ENCODE measurements around the gene EEF2. TPM values are rescaled to one million over a fixed set of nuclear protein-coding genes. Genes with fewer than 3 reads are reported as not detected.
A peak's percentile ranks its signal among the peaks of the same experiment; 100 is the strongest.

Gene EEF2
- total RNA-seq, 1 donor from 2014 or later: 2,663 TPM

GRCh38 chr19:3983936-3984583 lies 1.2 kb downstream of the EEF2 start:
- peak overlapping the region; percentile 99 for H3K4me3 Mint-ChIP-seq
- peaks cover 37% of the 10 kb centered on the region for H3K27me3 Mint-ChIP-seq (ENCODE audit: low read depth)
- peaks cover 29% of the 10 kb centered on the region for H3K36me3 Mint-ChIP-seq (ENCODE audit: low read depth)
- peaks cover 46% of the 10 kb centered on the region for H3K4me1 Mint-ChIP-seq
- H3K27ac Mint-ChIP-seq (ENCODE audit: unreplicated experiment): peak overlapping the region; percentile 99
- no peaks in the 10 kb centered on the region for H3K9me3 Mint-ChIP-seq
- DNase-seq (ENCODE audit: low read depth, low spot score): no peak
- no peak for TF ChIP-seq CTCF (conservative IDR thresholded peaks at IDR 0.05)

DNA sequence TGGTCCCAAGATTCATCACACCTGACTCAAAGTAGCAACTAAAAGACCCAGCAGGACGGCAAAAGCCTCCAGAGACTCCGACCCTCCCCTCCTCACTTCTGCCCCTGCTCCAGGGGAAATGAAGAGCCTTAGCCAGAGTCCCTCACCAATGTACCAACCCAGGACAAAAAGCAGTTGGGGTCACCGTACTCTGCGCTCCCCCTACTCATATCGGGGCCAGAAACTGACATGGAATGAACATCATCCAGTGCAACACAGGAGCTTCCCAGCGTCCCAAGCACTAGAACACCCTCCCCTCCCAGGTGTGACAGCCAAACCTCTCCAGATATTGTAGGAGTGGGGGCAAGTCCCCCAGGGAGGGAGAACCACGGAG lies 1.7 kb downstream of the EEF2 start:
- Mint-ChIP-seq H3K36me3 (ENCODE audit: low read depth) (peaks cover 31% of the 10 kb centered on the region), H3K27me3 (ENCODE audit: low read depth) (peaks cover 37% of the 10 kb centered on the region), H3K4me3 (peak overlapping the region; percentile 99), H3K9me3 (no peaks in the 10 kb centered on the region), H3K27ac (ENCODE audit: unreplicated experiment) (peak overlapping the region; percentile 99), H3K4me1 (peaks cover 46% of the 10 kb centered on the region)
- no peak for DNase-seq (ENCODE audit: low read depth, low spot score)
- no peak for TF ChIP-seq CTCF (conservative IDR thresholded peaks at IDR 0.05)

DNA sequence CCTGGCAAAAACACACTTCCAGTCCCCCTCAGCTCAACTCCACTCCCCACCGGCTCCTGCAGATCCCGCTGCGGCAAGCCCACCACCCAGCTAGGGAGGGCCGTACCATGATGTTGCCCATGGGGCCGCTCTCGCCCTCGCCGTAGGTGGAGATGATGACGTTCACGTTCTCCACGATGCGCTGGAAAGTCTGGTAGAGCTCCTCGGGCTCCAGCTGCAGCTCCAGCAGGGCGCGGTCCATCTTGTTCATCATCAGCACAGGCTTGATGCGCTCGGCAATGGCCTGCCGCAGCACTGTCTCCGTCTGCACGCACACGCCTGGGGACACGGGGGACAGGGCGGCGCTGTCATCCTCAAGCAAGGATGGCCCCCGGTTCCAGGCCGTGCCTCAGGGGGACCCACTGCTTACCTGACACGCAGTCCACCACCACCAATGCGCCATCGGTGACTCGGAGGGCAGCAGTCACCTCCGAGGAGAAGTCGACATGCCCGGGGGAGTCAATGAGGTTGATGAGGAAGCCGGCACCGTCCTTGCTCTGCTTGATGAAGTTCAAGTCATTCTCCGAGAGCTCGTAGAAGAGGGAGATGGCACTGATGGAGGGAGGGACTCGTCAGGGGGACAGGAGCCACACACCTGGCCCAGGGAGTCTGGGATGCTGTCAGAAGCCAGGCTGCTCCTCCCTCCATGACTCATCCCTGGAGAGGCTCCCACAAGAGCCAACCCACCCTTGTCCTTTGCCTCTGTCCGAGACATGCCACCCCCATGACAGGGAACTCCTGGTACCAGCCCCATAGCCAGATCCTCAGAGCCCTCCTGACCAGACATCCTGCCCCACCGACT lies 2.3 kb downstream of the EEF2 start:
- Mint-ChIP-seq H3K4me3 (peak overlapping the region; percentile 99), H3K36me3 (ENCODE audit: low read depth) (peaks cover 34% of the 10 kb centered on the region), H3K4me1 (peaks cover 46% of the 10 kb centered on the region), H3K9me3 (no peaks in the 10 kb centered on the region), H3K27ac (ENCODE audit: unreplicated experiment) (peak overlapping the region; percentile 71), H3K27me3 (ENCODE audit: low read depth) (peaks cover 37% of the 10 kb centered on the region)
- TF ChIP-seq CTCF (conservative IDR thresholded peaks at IDR 0.05): no peak
- DNase-seq (ENCODE audit: low read depth, low spot score): no peak

GRCh38 chr19:3981736-3982681 lies 3.3 kb downstream of the EEF2 start:
- no peak for TF ChIP-seq CTCF (conservative IDR thresholded peaks at IDR 0.05)
- peak overlapping the region; percentile 99 for H3K4me3 Mint-ChIP-seq
- H3K36me3 Mint-ChIP-seq (ENCODE audit: low read depth): peaks cover 35% of the 10 kb centered on the region
- H3K27me3 Mint-ChIP-seq (ENCODE audit: low read depth): peaks cover 29% of the 10 kb centered on the region
- no peaks in the 10 kb centered on the region for H3K9me3 Mint-ChIP-seq
- no peak for DNase-seq (ENCODE audit: low read depth, low spot score)
- peak overlapping the region; percentile 35 for H3K27ac Mint-ChIP-seq (ENCODE audit: unreplicated experiment)
- H3K4me1 Mint-ChIP-seq: peaks cover 41% of the 10 kb centered on the region

DNA sequence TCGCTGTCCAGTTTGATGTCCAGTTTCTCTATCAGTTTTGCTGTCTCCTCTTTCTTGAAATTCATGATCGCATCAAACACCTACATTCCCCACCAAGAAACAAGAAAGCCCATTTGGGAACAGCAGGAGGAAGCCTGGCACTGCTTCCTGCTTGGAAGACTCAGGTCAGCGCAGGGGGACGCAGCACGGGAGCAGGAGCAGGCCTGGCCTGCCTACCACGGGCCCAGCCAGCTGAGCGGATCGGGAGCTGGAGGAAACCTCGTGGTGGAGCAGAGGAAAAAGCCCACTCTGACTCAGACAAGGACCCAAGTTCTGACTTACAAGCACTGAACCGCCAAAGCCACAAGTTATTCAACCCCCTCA lies 3.9 kb downstream of the EEF2 start:
- no peaks in the 10 kb centered on the region for H3K9me3 Mint-ChIP-seq
- peak overlapping the region; percentile 76 for H3K4me3 Mint-ChIP-seq
- peaks cover 23% of the 10 kb centered on the region for H3K27me3 Mint-ChIP-seq (ENCODE audit: low read depth)
- peaks cover 35% of the 10 kb centered on the region for H3K36me3 Mint-ChIP-seq (ENCODE audit: low read depth)
- no peak overlapping the region for H3K27ac Mint-ChIP-seq (ENCODE audit: unreplicated experiment)
- TF ChIP-seq CTCF (conservative IDR thresholded peaks at IDR 0.05): no peak
- no peak for DNase-seq (ENCODE audit: low read depth, low spot score)
- H3K4me1 Mint-ChIP-seq: peaks cover 36% of the 10 kb centered on the region
